WTC11 (cell line): ENCODE results near the gene EIF4B. TPM values are rescaled to one million over a fixed set of nuclear protein-coding genes. Genes with fewer than 3 reads are reported as not detected.

Experiments
- ATAC-seq: fragments of 200-7000 bp; cut with Tn5 transposase; 2 replicates; pipeline ENCODE4 v1.10.0; 2021; ENCODE audit warnings: mild to moderate bottlenecking, moderate library complexity
- CTCF ChIA-PET: fragments of 300-600 bp; sonication (Branson Sonifier 250); formaldehyde crosslinking; loops from one replicate; lab custom pipeline; 2021; ENCODE audit warnings: antibody characterized with exemption; lab: Charles Lee
- POLR2A ChIA-PET: fragments of 350-600 bp; sonication (Branson Sonifier 250); formaldehyde crosslinking; loops from one replicate; lab custom pipeline; 2021; ENCODE audit warnings: antibody characterized with exemption; lab: Charles Lee
- DNase-seq: peaks from one replicate; pipeline ENCODE4 v3.0.0; 2021; ENCODE audit warnings: low spot score
- H3K27ac Mint-ChIP-seq: 2 replicates; pipeline ENCODE4 v1.8.0; 2021; ENCODE audit warnings: mixed read lengths
- H3K27me3 Mint-ChIP-seq: 2 replicates; pipeline ENCODE4 v1.8.0; 2021; ENCODE audit warnings: low read depth, mild to moderate bottlenecking, moderate library complexity, mixed read lengths
- H3K36me3 Mint-ChIP-seq: 2 replicates; pipeline ENCODE4 v1.8.0; 2021; ENCODE audit warnings: mixed read lengths
- H3K4me1 Mint-ChIP-seq: 2 replicates; pipeline ENCODE4 v1.8.0; 2022; ENCODE audit warnings: mixed read lengths
- H3K4me3 Mint-ChIP-seq: 2 replicates; pipeline ENCODE4 v1.8.0; 2021; ENCODE audit warnings: mild to moderate bottlenecking, moderate library complexity, mixed read lengths
- H3K9me3 Mint-ChIP-seq: 2 replicates; pipeline ENCODE4 v1.8.0; 2021; ENCODE audit warnings: mixed read lengths
- CTCF ChIP-seq: fragments of 200-600 bp; IDR thresholded peaks from 2 replicates; pipeline ENCODE4 v1.8.0; 2022; ENCODE audit warnings: antibody characterized with exemption
- ESRRA ChIP-seq: sonication (generic); formaldehyde crosslinking; IDR thresholded peaks from 2 replicates; pipeline ENCODE4 v1.8.1; 2022; ENCODE audit warnings: mild to moderate bottlenecking, missing genetic modification reagents, borderline replicate concordance
- FOXK1 ChIP-seq: sonication (generic); formaldehyde crosslinking; IDR thresholded peaks from 2 replicates; pipeline ENCODE4 v1.8.0; 2022; ENCODE audit warnings: mild to moderate bottlenecking, moderate library complexity, missing genetic modification reagents
- FOXP4 ChIP-seq: sonication (generic); formaldehyde crosslinking; IDR thresholded peaks from 2 replicates; pipeline ENCODE4 v1.8.0; 2022; ENCODE audit warnings: mild to moderate bottlenecking, missing genetic modification reagents
- MAX ChIP-seq: sonication (generic); formaldehyde crosslinking; IDR thresholded peaks from 2 replicates; pipeline ENCODE4 v1.8.0; 2022; ENCODE audit warnings: mild to moderate bottlenecking, missing genetic modification reagents
- MLX ChIP-seq: sonication (generic); formaldehyde crosslinking; IDR thresholded peaks from 2 replicates; pipeline ENCODE4 v1.8.1; 2023; ENCODE audit warnings: mild to moderate bottlenecking, missing genetic modification reagents, moderate library complexity
- MXD4 ChIP-seq: fragments of 250-450 bp; sonication (Bioruptor Pico); IDR thresholded peaks from 2 replicates; pipeline ENCODE4 v1.8.0; 2021; ENCODE audit warnings: mild to moderate bottlenecking, moderate library complexity, borderline replicate concordance
- OVOL2 ChIP-seq: fragments of 250-450 bp; sonication (Bioruptor Pico); IDR thresholded peaks from 2 replicates; pipeline ENCODE4 v1.9.0; 2021; ENCODE audit warnings: mild to moderate bottlenecking, borderline replicate concordance
- SOX15 ChIP-seq: fragments of 250-450 bp; sonication (Bioruptor Pico); IDR thresholded peaks from 2 replicates; pipeline ENCODE4 v1.9.0; 2021; ENCODE audit warnings: mild to moderate bottlenecking
- SP1 ChIP-seq: sonication (generic); formaldehyde crosslinking; conservative IDR thresholded peaks from 2 replicates; pipeline ENCODE4 v1.8.1; 2022; ENCODE audit warnings: missing genetic modification reagents
- USF2 ChIP-seq: sonication (generic); formaldehyde crosslinking; IDR thresholded peaks from 2 replicates; pipeline ENCODE4 v1.8.1; 2023; ENCODE audit warnings: mild to moderate bottlenecking, missing genetic modification reagents, moderate library complexity
- ZBTB21 ChIP-seq: sonication (generic); formaldehyde crosslinking; IDR thresholded peaks from 2 replicates; pipeline ENCODE4 v1.8.1; 2023; ENCODE audit warnings: mild to moderate bottlenecking, missing genetic modification reagents, borderline replicate concordance
- ZNF232 ChIP-seq: sonication (generic); formaldehyde crosslinking; IDR thresholded peaks from 2 replicates; pipeline ENCODE4 v1.8.0; 2022; ENCODE audit warnings: mild to moderate bottlenecking, missing genetic modification reagents
- ZNF263 ChIP-seq: sonication (generic); formaldehyde crosslinking; IDR thresholded peaks from 2 replicates; pipeline ENCODE4 v1.8.1; 2022; ENCODE audit warnings: low read depth, mild to moderate bottlenecking, moderate library complexity, missing genetic modification reagents
- ZNF423 ChIP-seq: fragments of 250-450 bp; sonication (Bioruptor Pico); IDR thresholded peaks from 2 replicates; pipeline ENCODE4 v2.1.2; 2022; ENCODE audit warnings: mild to moderate bottlenecking, moderate library complexity
- ZNF512 ChIP-seq: sonication (generic); formaldehyde crosslinking; IDR thresholded peaks from 2 replicates; pipeline ENCODE4 v1.8.1; 2022; ENCODE audit warnings: missing genetic modification reagents, borderline replicate concordance
- total RNA-seq: library from RNA; stranded (reverse); gene quantifications from 3 replicates; pipeline ENCODE4 v1.2.3, GENCODE V29; 2021

EIF4B gene
- total RNA-seq, 1 experiment from 2014 or later = 730 TPM

GRCh38 chr12:53070877-53071492 is 64.7 kb downstream of the EIF4B start (continued):
- no peak for TF ChIP-seq ZNF263 (CRISPR knock-in tag)
- no peak for TF ChIP-seq ZNF232 (CRISPR knock-in tag)
- no peak for TF ChIP-seq SOX15 (CRISPR knock-in tag)
- no peak for TF ChIP-seq MAX (CRISPR knock-in tag)
- no peak for TF ChIP-seq ESRRA (CRISPR knock-in tag)
- TF ChIP-seq MLX = no peak
- no peak for TF ChIP-seq CTCF
- TF ChIP-seq FOXK1 (CRISPR knock-in tag) = no peak
- no peak for TF ChIP-seq ZNF512 (CRISPR knock-in tag)
- no peak for TF ChIP-seq MXD4 (CRISPR knock-in tag)
- no peak for TF ChIP-seq USF2 (CRISPR knock-in tag)
- no peak for TF ChIP-seq FOXP4 (CRISPR knock-in tag)

GRCh38 chr12:53071591-53072551 is 65.6 kb downstream of the EIF4B start:
- TF ChIP-seq OVOL2 (no peak), ZNF423 (CRISPR knock-in tag) (peak; percentile 31; the same call in 1 of the 2 replicates), ZBTB21 (CRISPR knock-in tag) (no peak), SP1 (CRISPR knock-in tag) (no peak)
- no peak overlapping the region for H3K4me3 Mint-ChIP-seq
- ATAC-seq (no peak), DNase-seq (no peak)
- ChIA-PET POLR2A (no interaction called here), CTCF (interaction anchor here (1.0 to 7.8 kb wide), 10 partner anchors 11 to 250 kb away, joined by 3 to 97 read pairs (median 12); partner anchors contain the start of genes AAAS, IGFBP6, SOAT2 and TNS2)
- no peak overlapping the region for H3K27ac Mint-ChIP-seq
- H3K9me3 Mint-ChIP-seq = no peaks in the 10 kb centered on the region
- H3K36me3 Mint-ChIP-seq = peaks cover 12% of the 10 kb centered on the region; the same call in 1 of the 2 replicates
- no peaks in the 10 kb centered on the region; the same call in none of the 2 replicates for H3K27me3 Mint-ChIP-seq
- H3K4me1 Mint-ChIP-seq = peaks cover 28% of the 10 kb centered on the region
